IPS-18a (cell line): ENCODE results near the gene FUCA1.
"Not testable (repeated sequence)": the region's sequence is repeated elsewhere in the genome, so short reads cannot be mapped to it uniquely, and the experiment has no call there.

ENCODE experiments used
- H3K27ac ChIP-seq: one replicate; pipeline ENCODE4 v1.5.1; 2013; ENCODE audit warnings: low read length
- H3K27me3 ChIP-seq: one replicate; pipeline ENCODE4 v1.6.1; 2013; ENCODE audit warnings: mild to moderate bottlenecking, low read length; ENCODE audit not compliant: control insufficient read depth, insufficient read depth
- H3K36me3 ChIP-seq: one replicate; pipeline ENCODE4 v1.6.1; 2013; ENCODE audit warnings: low read depth, low read length; ENCODE audit not compliant: control insufficient read depth
- H3K4me1 ChIP-seq: one replicate; pipeline ENCODE4 v1.6.1; 2013; ENCODE audit warnings: low read depth, low read length; ENCODE audit not compliant: control insufficient read depth
- H3K4me3 ChIP-seq: one replicate; pipeline ENCODE4 v1.5.1; 2013; ENCODE audit warnings: low read length
- H3K9ac ChIP-seq: one replicate; pipeline ENCODE4 v1.6.1; 2013; ENCODE audit warnings: mild to moderate bottlenecking, low read length, moderate library complexity
- H3K9me3 ChIP-seq: one replicate; pipeline ENCODE4 v1.6.1; 2013; ENCODE audit warnings: low read depth, low read length; ENCODE audit not compliant: control insufficient read depth

FUCA1 gene

GRCh38 chr1:23827717-23828116 lies 40.4 kb downstream of the FUCA1 start:
- no peaks in the 10 kb centered on the region for H3K9me3 ChIP-seq
- H3K9ac ChIP-seq: no peak overlapping the region
- no peaks in the 10 kb centered on the region for H3K4me1 ChIP-seq
- H3K27ac ChIP-seq: no peak overlapping the region
- H3K27me3 ChIP-seq: no peaks in the 10 kb centered on the region
- H3K4me3 ChIP-seq: no peak overlapping the region
- H3K36me3 ChIP-seq: no peaks in the 10 kb centered on the region

- H3K4me1 ChIP-seq, H3K9me3 ChIP-seq, H3K4me3 ChIP-seq, H3K27me3 ChIP-seq, H3K36me3 ChIP-seq, H3K27ac ChIP-seq, H3K9ac ChIP-seq: not testable (repeated sequence)
These were observed 41.5 kb downstream of the FUCA1 start for GRCh38 chr1:23826590-23826989.

- H3K27ac ChIP-seq: no peak overlapping the region
- no peaks in the 10 kb centered on the region for H3K4me1 ChIP-seq
- no peaks in the 10 kb centered on the region for H3K36me3 ChIP-seq
- peak overlapping the region; percentile 88 for H3K4me3 ChIP-seq
- no peaks in the 10 kb centered on the region for H3K27me3 ChIP-seq
- H3K9ac ChIP-seq: peak overlapping the region; percentile 86
- no peaks in the 10 kb centered on the region for H3K9me3 ChIP-seq
These were observed 42.1 kb downstream of the FUCA1 start for GRCh38 chr1:23825762-23826522.

GRCh38 chr1:23825076-23825761 lies 42.9 kb downstream of the FUCA1 start, which contains the start of gene HMGCL:
Gene HMGCL, minus strand, starts transcription at chr1:23825429. Its CDS starts 14 bp downstream, at chr1:23825415.
- no peaks in the 10 kb centered on the region for H3K9me3 ChIP-seq
- no peaks in the 10 kb centered on the region for H3K36me3 ChIP-seq
- peak within 1 kb of the TSS; percentile 86 for H3K9ac ChIP-seq
- H3K27ac ChIP-seq: peak within 1 kb of the TSS; percentile 61
- H3K27me3 ChIP-seq: no peaks in the 10 kb centered on the region
- H3K4me3 ChIP-seq: peak within 1 kb of the TSS; percentile 88
- H3K4me1 ChIP-seq: no peaks in the 10 kb centered on the region

GRCh38 chr1:23824711-23825075 lies 43.4 kb downstream of the FUCA1 start:
- Histone ChIP-seq H3K27ac (peak overlapping the region; percentile 61), H3K4me1 (no peaks in the 10 kb centered on the region), H3K9me3 (no peaks in the 10 kb centered on the region), H3K4me3 (peak overlapping the region; percentile 88), H3K9ac (peak overlapping the region; percentile 86), H3K27me3 (no peaks in the 10 kb centered on the region), H3K36me3 (no peaks in the 10 kb centered on the region)

GRCh38 chr1:23823767-23824166 lies 44.3 kb downstream of the FUCA1 start:
- Histone ChIP-seq H3K9me3 (no peaks in the 10 kb centered on the region), H3K36me3 (no peaks in the 10 kb centered on the region), H3K4me3 (no peak overlapping the region), H3K27ac (no peak overlapping the region), H3K9ac (no peak overlapping the region), H3K4me1 (no peaks in the 10 kb centered on the region), H3K27me3 (no peaks in the 10 kb centered on the region)

- Histone ChIP-seq H3K27ac (no peak overlapping the region), H3K4me3 (no peak overlapping the region), H3K27me3 (no peaks in the 10 kb centered on the region), H3K4me1 (no peaks in the 10 kb centered on the region), H3K9ac (no peak overlapping the region), H3K9me3 (no peaks in the 10 kb centered on the region), H3K36me3 (peaks cover 6% of the 10 kb centered on the region)
These were observed 50.5 kb downstream of the FUCA1 start for GRCh38 chr1:23817633-23818032.

GRCh38 chr1:23816906-23817305 lies 51.2 kb downstream of the FUCA1 start:
- Histone ChIP-seq H3K4me1 (no peaks in the 10 kb centered on the region), H3K27ac (no peak overlapping the region), H3K27me3 (no peaks in the 10 kb centered on the region), H3K4me3 (no peak overlapping the region), H3K9ac (no peak overlapping the region), H3K36me3 (peaks cover 6% of the 10 kb centered on the region), H3K9me3 (no peaks in the 10 kb centered on the region)

GRCh38 chr1:23816361-23816760 lies 51.7 kb downstream of the FUCA1 start:
- H3K4me3 ChIP-seq: no peak overlapping the region
- H3K27ac ChIP-seq: no peak overlapping the region
- H3K36me3 ChIP-seq: peaks cover 6% of the 10 kb centered on the region
- H3K9me3 ChIP-seq: no peaks in the 10 kb centered on the region
- no peaks in the 10 kb centered on the region for H3K27me3 ChIP-seq
- H3K4me1 ChIP-seq: no peaks in the 10 kb centered on the region
- H3K9ac ChIP-seq: no peak overlapping the region

GRCh38 chr1:23814016-23814415 lies 54.1 kb downstream of the FUCA1 start:
- H3K4me3 ChIP-seq: no peak overlapping the region
- no peak overlapping the region for H3K9ac ChIP-seq
- H3K36me3 ChIP-seq: peaks cover 6% of the 10 kb centered on the region
- no peaks in the 10 kb centered on the region for H3K27me3 ChIP-seq
- no peaks in the 10 kb centered on the region for H3K4me1 ChIP-seq
- no peak overlapping the region for H3K27ac ChIP-seq
- no peaks in the 10 kb centered on the region for H3K9me3 ChIP-seq

GRCh38 chr1:23810818-23811540 lies 57.1 kb downstream of the FUCA1 start:
- peaks cover 2% of the 10 kb centered on the region for H3K36me3 ChIP-seq
- H3K4me1 ChIP-seq: no peaks in the 10 kb centered on the region
- H3K9ac ChIP-seq: no peak overlapping the region
- no peak overlapping the region for H3K4me3 ChIP-seq
- H3K27me3 ChIP-seq: no peaks in the 10 kb centered on the region
- H3K9me3 ChIP-seq: no peaks in the 10 kb centered on the region
- H3K27ac ChIP-seq: no peak overlapping the region
